ENCODE data around the gene C17orf58. TPM values are rescaled to one million over a fixed set of nuclear protein-coding genes. Genes with fewer than 3 reads are reported as not detected.

C17orf58 gene
- polyA plus RNA-seq, 1 of the 3 experiments (the other 2 are of a cell fraction) = 21.2 TPM

DNA sequence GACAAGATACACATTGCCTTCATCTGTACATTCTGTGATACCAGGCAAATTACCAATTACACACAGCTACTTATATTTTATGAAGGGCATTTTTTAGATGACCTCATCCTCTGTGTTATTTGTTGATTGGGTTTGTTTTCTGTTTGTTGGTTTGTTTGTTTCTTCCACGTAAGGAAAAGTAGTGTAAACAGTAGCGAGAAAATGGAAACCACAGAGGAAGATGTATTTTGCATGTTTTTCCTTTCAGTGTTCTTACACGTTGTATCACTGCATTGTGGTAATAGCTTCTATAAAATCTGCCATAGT is 12.9 kb downstream of the C17orf58 start:
- no peaks in the 10 kb centered on the region for H3K4me1 ChIP-seq (ENCODE audit: control insufficient read depth in 1 of 2, insufficient read depth in 2 of 2, low read depth in 1 of 2, low read length in 1 of 2)
- H3F3A ChIP-seq (replicated peaks; ENCODE audit: insufficient read depth) = peaks cover 5% of the 10 kb centered on the region
- ChIA-PET CTCF (no interaction called here), POLR2A (no interaction called here)
- no peak overlapping the region for H3K4me2 ChIP-seq
- no peak overlapping the region for H3K27ac ChIP-seq (ENCODE audit: low read depth in 2 of 2, low read length in 1 of 2)
- H3K9me3 ChIP-seq = no peaks in the 10 kb centered on the region
- H3K27me3 ChIP-seq (ENCODE audit: insufficient read depth) = no peaks in the 10 kb centered on the region
- peaks cover 20 to 42% of the 10 kb centered on the region in 2 experiments for H3K36me3 ChIP-seq (replicated peaks in 1 of 2; ENCODE audit: control insufficient read depth in 1 of 2, insufficient read depth in 2 of 2, low read length in 1 of 2)
- TF ChIP-seq RAD21 (IDR thresholded peaks at IDR 0.05; ENCODE audit: low read length) = no peak
- 96% methylated on average over 3 of the region's 3 CpGs for WGBS (ENCODE audit: low lambda C conversion rate)
- H3K79me2 ChIP-seq (ENCODE audit: insufficient read depth) = no peaks in the 10 kb centered on the region
- no peaks in the 10 kb centered on the region for H4K20me1 ChIP-seq (ENCODE audit: insufficient read depth)
- H2AFZ ChIP-seq (ENCODE audit: low read depth) = no peak overlapping the region
- H3K4me3 ChIP-seq (ENCODE audit: low read depth in 2 of 2, low read length in 1 of 2) = no peak overlapping the region
- no peak for DNase-seq
- no peaks in the 10 kb centered on the region for H3K9me2 ChIP-seq
- H3K9ac ChIP-seq = no peak overlapping the region

DNA sequence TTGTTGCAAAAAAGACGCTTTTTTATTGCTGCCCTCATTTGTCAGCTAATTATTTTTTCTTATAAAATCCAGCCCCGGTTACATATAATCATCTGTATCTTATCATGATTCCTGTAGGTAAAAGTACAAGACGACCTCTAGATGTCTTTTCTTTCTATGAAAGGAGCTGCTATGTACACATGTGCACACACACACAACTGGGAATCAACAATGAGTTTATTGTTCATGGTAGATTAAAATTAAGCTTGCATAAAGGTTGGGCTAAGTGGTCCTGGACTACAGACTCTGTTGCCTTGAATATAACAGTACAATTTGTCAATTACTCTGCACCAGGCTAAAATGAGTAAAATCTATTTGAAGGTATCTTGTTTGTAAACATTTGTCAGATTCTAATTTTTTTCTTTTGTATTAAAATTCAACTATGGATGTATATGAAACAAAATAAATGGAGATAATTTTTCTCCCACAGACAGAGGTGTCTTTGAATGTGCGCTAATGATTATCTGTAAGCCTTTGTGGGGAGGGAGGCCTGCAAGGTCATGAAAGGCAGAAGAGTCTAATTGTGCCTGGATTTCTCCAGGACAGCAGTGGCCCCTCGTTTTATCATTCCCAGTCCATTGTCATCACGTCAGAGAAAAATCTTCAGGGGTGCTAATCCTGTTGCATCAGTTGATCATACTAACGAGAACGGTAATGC is 13.4 kb downstream of the C17orf58 start:
- Histone ChIP-seq H3K36me3 (replicated peaks in 1 of 2; ENCODE audit: control insufficient read depth in 1 of 2, insufficient read depth in 2 of 2, low read length in 1 of 2) (peaks cover 20 to 43% of the 10 kb centered on the region in 2 experiments), H2AFZ (ENCODE audit: low read depth) (no peak overlapping the region), H3K9me3 (no peaks in the 10 kb centered on the region), H3F3A (replicated peaks; ENCODE audit: insufficient read depth) (peaks cover 5% of the 10 kb centered on the region), H3K79me2 (ENCODE audit: insufficient read depth) (no peaks in the 10 kb centered on the region), H3K4me1 (ENCODE audit: control insufficient read depth in 1 of 2, insufficient read depth in 2 of 2, low read depth in 1 of 2, low read length in 1 of 2) (no peaks in the 10 kb centered on the region), H4K20me1 (ENCODE audit: insufficient read depth) (no peaks in the 10 kb centered on the region), H3K9me2 (no peaks in the 10 kb centered on the region), H3K4me2 (no peak overlapping the region), H3K9ac (no peak overlapping the region), H3K27me3 (ENCODE audit: insufficient read depth) (no peaks in the 10 kb centered on the region), H3K4me3 (ENCODE audit: low read depth in 2 of 2, low read length in 1 of 2) (no peak overlapping the region), H3K27ac (ENCODE audit: low read depth in 2 of 2, low read length in 1 of 2) (no peak overlapping the region)
- no peak for DNase-seq
- ChIA-PET POLR2A (no interaction called here), CTCF (no interaction called here)
- WGBS (ENCODE audit: low lambda C conversion rate) = 90% methylated on average over 8 of the region's 8 CpGs
- TF ChIP-seq EZH2phosphoT487 (IDR thresholded peaks at IDR 0.05; ENCODE audit: borderline replicate concordance, low read depth) (no peak), GABPA (IDR thresholded peaks at IDR 0.05; ENCODE audit: low read depth) (no peak), RAD21 (IDR thresholded peaks at IDR 0.05; ENCODE audit: low read length) (no peak), FOXM1 (IDR thresholded peaks at IDR 0.05; ENCODE audit: low read depth) (no peak), POLR2AphosphoS5 (IDR thresholded peaks at IDR 0.05; ENCODE audit: low read depth, low read length) (no peak), CHD2 (IDR thresholded peaks at IDR 0.05; ENCODE audit: low read length, partially characterized antibody) (no peak), YY1 (IDR thresholded peaks at IDR 0.05; ENCODE audit: low read depth) (no peak), NRF1 (IDR thresholded peaks at IDR 0.05; ENCODE audit: low read depth, low read length) (no peak), RCOR1 (IDR thresholded peaks at IDR 0.05; ENCODE audit: low read length) (no peak), TAF1 (IDR thresholded peaks at IDR 0.05; ENCODE audit: borderline replicate concordance, low read depth, low read length) (no peak)
- TF ChIP-seq, protein P1, sequence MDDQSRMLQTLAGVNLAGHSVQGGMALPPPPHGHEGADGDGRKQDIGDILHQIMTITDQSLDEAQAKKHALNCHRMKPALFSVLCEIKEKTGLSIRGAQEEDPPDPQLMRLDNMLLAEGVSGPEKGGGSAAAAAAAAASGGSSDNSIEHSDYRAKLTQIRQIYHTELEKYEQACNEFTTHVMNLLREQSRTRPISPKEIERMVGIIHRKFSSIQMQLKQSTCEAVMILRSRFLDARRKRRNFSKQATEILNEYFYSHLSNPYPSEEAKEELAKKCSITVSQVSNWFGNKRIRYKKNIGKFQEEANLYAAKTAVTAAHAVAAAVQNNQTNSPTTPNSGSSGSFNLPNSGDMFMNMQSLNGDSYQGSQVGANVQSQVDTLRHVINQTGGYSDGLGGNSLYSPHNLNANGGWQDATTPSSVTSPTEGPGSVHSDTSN (IDR thresholded peaks at IDR 0.05) = no peak
- TF ChIP-seq, protein P2, sequence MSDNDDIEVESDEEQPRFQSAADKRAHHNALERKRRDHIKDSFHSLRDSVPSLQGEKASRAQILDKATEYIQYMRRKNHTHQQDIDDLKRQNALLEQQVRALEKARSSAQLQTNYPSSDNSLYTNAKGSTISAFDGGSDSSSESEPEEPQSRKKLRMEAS (IDR thresholded peaks at IDR 0.05; ENCODE audit: low read depth) = no peak
